Activated naive CD4-positive, alpha-beta T cell (primary cell): ENCODE data around the gene ZNF532.
"Not testable (repeated sequence)": the region's sequence is repeated elsewhere in the genome, so short reads cannot be mapped to it uniquely, and the experiment has no call there.

Experiments used
- DNase-seq, 4 experiments: peaks; one replicate each; lab custom pipeline; 2025; lab: John Stamatoyannopoulos, UW

The ZNF532 gene, protein sequence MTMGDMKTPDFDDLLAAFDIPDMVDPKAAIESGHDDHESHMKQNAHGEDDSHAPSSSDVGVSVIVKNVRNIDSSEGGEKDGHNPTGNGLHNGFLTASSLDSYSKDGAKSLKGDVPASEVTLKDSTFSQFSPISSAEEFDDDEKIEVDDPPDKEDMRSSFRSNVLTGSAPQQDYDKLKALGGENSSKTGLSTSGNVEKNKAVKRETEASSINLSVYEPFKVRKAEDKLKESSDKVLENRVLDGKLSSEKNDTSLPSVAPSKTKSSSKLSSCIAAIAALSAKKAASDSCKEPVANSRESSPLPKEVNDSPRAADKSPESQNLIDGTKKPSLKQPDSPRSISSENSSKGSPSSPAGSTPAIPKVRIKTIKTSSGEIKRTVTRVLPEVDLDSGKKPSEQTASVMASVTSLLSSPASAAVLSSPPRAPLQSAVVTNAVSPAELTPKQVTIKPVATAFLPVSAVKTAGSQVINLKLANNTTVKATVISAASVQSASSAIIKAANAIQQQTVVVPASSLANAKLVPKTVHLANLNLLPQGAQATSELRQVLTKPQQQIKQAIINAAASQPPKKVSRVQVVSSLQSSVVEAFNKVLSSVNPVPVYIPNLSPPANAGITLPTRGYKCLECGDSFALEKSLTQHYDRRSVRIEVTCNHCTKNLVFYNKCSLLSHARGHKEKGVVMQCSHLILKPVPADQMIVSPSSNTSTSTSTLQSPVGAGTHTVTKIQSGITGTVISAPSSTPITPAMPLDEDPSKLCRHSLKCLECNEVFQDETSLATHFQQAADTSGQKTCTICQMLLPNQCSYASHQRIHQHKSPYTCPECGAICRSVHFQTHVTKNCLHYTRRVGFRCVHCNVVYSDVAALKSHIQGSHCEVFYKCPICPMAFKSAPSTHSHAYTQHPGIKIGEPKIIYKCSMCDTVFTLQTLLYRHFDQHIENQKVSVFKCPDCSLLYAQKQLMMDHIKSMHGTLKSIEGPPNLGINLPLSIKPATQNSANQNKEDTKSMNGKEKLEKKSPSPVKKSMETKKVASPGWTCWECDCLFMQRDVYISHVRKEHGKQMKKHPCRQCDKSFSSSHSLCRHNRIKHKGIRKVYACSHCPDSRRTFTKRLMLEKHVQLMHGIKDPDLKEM (N-terminal part only)

DNA sequence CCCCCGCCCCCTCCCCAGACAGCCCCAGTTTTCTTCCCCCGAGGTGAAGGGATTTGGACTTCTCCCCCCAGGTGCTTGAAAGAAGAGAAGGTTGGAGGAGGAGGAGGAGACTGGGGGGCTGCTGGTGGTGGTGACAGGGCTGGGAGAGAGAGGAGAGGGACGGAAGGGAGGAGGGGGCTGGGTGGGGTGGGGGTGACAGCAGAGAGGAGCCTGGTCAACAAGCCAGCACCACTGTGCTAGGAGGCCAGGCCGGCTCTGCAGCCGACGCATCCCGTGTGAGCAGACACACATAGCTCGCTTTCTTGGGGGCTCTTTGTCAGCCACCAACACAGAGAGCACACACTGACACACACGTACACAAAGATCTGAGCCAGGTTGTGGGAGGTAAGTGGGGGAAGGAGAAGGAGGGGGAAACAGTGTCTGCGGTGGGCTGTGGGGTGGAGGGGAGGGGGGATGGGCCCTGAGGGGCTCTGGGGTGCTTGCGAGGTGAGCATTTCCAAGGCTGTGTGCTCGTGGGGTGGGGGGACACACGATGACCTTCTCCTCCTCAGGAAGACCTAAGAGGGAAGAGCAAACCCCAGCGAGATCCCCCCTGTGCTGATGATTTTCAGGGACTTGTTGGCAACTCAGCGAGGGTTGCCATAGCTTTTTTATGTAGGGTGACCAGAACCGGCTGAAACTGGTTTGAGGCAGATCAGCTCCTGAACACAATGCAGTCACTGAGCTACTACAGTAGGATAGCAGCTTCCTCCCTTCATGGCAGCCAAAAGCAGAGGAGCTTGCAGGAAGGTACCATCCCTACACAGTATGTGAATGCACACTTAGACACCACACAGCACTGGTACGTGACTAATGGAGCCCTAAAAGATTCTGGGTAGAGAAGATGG is at the start of gene ZNF532:
Gene ZNF532, plus strand, starts transcription at position 732 of the 887 bp plus-strand sequence. CDS start 53,411 bp downstream, outside the sequence.
- no peak for DNase-seq

DNA sequence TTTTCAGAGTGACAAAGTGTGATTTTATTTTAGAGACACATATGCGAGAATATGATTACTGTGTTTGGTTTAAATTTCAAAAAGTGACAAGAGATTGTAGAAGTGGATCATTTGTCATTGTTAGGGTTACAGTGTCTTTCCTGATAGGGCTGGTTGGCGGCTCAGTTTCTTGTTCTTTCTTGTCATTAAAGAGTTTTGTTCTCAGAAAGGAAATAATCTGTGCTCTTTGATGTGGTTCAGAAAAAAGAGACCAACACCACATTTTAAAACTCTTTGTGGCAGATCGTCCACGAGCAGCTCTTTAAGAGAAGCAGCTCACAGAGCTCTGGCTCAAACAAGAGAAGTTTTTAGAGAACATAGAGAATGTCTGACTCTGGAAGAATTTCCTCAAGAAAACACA is 45.6 kb upstream of the ZNF532 start:
- DNase-seq: no peak

DNA sequence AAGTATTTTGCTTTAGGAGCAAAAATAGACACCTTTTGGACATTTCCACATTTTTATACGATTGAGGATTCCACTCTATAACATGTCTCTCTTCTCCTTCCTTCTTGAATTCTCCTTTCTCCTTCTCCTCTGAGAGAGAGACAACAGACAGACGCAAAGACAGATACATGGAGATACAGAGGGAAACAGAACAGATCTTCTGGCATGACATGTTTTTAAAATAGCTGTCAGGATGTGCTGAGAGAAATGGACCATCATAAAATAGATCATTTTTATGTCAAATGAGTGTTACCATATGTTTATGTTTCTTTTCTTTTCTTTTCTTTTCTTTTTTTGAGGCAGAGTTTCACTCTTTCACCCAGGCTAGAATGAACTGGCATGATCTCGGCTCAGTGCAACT is 44.4 kb upstream of the ZNF532 start:
- DNase-seq: no peak

DNA sequence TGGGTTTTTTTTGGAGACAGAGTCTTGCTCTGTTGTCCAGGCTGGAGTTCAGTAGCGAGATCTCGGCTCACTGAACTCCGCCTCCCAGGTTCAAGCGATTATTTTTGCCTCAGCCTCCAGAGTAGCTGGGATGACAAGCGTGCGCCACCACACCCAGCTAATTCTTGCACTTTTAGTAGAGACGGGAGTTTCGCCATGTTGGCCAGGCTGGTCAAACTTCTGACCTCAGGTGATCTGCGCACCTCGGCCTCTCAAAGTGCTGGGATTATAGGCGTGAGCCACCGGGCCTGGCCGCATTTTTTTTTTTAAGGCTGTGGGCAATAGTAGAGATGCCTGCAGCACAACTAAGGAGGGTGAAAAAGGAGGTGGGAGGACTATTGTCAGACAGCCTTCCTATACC is 41.7 kb upstream of the ZNF532 start:
- DNase-seq: no peak

DNA sequence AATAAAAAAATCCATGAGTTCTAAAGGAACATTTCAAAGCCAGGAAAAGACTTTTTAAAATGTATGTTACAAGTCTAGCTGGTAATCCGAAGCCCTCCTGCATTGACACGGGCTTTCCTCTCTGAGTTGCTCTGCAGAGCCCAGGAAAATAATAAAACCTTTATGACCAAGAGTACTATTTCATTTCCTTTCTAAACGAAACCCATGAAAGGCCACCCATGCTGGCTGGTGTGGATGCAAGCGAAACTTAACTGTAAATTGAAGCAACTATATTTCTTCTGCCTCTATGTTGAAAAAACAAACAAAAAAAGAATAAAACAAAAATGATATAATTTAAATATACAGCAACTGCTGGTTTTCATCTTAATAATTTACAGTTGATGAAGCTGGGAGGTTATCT is 41.3 kb upstream of the ZNF532 start:
- DNase-seq: no peak

DNA sequence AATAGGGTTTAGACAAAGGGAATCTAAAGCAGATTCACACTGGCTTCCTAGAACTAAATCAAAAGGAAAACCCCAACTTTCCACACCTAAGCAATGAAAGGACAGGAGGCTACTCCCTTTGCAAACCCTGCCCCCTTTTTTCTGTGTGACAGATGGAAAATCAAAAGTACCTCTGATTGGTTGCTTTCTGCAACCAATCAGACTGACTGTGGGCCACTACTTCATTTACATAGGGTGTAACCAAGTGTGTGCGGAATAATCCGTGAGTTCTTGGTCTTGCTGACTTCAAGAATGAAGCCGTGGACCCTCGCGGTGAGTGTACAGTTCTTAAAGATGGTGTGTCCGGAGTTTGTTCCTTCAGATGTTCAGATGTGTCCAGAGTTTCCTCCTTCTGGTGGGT is 37.8 kb upstream of the ZNF532 start:
- DNase-seq: not testable (repeated sequence)

DNA sequence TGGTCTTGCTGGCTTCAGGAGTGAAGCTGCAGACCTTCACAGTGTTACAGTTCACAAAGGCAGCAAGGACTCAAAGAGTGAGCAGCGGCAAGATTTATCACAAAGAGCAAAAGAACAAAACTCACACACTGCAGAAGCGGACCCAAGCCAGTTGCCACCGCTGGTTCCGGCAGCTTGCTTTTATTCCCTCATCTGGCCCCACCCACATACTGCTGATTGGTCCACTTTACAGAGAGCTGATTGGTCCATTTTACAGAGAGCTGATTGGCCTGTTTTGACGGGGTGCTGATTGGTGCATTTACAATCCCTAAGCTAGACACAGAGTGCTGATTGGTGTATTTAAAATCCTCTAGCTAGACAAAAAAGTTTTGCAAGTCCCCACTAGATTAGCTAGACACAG is 37.2 kb upstream of the ZNF532 start:
- DNase-seq: no peak

DNA sequence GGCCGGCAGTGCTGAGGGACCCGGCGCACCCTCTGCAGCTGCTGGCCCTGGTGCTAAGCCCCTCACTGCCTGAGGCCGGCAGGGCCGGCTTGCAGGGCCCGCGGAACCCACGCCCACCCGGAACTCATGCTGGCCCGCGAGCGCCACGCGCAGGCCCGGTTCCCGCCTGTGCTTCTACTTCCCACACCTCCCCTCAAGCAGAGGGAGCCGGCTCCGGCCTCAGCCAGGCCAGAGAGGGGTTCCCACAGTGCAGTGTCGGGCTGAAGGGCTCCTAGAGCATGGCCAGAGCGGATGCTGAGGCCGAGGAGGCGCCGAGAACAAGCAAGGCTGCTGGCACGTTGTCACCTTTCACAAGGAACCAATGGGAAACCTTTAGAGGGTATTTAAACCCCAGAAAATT is 36.8 kb upstream of the ZNF532 start:
- no peak for DNase-seq

DNA sequence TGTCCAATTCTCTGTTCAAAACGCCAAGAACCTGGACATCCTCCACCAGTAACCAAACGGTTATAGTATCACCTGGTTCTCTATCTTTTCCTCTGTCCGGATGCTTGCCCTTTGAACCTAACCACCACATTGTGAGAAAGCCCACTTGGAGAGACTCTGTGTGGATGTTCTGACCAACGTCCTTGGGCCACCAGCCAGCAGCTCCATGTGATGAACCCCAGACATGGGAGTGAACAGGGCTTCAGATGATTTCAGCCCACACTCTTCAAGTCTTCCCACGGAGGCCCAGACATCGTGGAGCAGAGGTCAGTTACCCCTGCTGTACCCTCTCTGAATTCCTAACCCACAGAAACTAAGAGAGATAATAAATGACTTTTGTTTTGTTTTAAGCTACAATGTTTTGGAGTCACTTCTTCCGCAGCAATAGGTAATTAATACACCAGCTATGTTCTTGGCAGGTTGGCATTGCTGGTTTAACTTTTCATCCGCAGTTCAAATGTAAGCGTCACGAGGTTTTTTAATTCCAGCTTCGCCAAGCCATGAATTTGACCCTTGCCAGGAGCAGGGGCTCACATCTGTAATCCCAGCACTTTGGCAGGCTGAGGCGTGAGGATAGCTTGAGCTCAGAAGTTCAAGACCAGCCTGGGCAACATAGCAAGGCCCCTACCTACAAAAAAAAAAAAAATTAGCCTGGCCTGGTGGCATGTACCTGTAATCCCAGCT is 36.1 kb upstream of the ZNF532 start:
- DNase-seq: no peak

DNA sequence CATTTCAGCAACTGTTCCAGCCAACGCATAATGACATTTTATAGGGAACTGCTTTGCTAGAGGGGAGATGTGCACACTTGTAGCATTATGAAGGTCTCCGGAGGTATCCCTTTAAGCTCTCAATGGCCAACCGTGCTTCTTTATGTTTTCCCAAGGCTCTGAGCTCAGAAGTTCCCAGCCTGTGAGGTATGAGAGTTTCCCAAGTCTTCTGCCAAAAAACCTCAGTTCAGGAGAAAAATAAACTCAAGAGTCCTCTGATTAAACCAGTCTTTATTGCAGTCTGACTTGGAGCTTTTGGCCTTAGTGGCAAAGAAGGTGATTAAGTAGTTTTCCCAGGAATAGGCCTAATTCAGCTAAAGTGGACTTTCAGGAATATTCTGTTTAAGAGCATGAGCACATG is 35.4 kb upstream of the ZNF532 start:
- no peak for DNase-seq

DNA sequence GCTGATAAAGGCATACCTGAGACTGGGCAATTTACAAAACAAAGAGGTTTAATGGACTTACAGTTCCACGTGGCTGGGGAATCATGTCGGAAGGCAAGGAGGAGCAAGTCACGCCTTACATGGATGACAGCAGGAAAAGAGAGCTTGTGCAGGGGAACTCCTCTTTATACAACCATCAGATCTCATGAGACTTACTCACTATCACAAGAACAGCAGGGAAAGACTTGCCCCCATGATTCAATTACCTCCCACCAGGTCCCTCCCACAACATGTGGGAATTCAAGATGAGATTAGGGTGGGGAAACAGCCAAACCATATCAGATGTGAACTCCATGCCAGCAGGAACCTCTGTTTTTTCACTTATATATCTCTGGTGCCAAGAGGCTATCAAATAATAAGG is 34.8 kb upstream of the ZNF532 start:
- not testable (repeated sequence) for DNase-seq

DNA sequence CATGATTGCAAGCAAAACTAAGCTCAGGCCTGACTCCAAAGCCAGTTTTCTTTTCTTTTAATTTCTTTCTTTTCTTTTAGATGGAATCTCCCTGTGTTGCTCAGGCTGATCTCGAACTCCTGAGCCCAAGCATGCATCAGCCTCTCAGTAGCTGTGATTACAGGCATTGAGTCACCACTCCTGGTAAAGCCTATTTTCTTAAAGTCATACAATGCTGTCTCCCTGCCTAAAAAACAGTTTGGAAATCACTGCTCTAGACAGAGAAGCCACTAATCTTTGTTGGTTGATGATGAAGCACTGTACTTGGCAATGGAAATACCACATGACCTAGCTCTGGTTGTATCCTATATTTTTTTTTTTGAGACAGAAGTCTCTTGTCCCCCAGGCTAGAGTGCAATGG is 33.1 kb upstream of the ZNF532 start:
- no peak for DNase-seq

DNA sequence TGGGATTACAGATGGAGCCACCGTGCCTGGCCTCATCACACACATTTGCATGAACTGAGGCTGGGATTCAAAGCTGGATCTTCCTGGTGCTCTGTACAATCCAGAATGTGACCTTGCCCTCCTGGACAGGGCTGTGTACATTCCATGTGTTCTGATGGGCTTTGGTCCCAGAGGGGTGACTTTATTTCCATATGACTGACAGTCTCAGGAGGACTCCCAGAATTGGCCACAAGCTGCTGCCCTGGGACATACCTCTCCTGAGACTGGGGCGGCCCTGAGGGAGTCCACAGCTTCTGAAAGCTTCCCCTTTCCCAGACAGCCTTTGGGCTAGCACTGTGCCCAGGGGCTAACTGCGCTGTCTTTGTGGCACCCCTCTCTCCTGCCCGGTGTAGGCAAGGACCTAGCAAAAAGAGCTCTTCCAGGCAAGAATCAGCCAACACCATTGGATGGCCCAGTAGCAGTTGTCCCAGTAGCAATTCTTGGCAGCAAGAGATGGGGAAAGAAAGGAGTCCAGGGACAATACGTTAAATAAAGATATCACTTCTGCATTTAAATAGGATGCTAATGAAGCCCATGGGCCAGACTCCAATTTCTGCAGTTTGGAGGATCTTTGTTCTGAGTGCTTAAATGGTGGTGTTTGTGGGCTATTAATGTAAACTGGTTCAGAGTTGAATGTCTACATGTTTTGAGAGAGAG is 26.4 kb upstream of the ZNF532 start:
- no peak for DNase-seq

DNA sequence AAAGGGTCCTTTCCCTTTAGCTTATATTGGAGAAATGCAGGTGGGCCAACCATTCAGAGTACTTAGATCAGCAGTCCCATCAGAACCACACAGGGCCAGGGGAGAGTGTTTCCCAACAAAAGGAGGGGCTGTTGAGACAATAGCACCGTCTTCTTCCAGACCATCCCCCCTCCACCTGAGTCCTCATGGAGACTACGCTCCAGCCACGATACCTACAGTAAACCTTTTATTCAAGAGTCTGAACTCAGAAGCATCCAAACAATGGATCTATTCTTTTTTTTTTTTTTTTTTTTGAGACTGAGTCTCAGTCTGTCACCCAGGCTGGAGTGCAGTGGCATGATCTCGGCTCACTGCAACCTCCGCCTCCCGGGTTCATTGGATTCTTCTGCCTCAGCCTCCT is 25.7 kb upstream of the ZNF532 start:
- no peak for DNase-seq

DNA sequence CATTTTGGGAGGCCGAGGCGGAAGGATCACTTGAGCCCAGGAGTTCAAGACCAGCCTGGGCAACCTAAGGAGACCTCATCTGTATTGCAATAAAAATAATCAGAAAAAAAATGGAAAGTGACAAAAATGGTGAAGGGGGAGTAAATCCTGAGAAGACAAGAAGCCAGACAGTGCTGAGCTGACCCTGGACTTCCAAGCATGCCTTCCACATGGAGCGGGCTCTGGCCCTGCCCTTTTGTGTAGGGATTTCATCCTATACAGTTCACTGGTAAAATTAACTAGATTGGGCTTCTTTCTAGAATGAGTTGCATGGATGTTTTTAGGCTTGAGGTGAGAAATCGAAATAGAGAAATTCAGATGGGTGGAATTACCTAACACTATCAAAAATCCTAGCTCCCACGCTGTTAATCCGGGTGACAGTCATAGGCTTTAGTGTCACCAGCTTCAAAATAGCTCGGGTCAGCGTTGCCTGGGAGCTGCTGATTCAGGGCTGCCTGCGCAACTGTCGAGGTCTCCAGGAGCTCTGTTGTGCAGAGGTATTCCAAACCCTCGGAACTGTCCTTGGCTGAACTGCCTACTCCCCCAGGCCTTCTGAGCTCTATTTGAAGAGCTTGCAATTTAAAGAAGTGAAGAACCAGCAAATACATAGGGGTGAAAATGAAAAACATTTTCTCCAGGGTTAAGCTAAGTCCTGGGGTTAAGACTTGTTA is 21.5 kb upstream of the ZNF532 start:
- DNase-seq: no peak

DNA sequence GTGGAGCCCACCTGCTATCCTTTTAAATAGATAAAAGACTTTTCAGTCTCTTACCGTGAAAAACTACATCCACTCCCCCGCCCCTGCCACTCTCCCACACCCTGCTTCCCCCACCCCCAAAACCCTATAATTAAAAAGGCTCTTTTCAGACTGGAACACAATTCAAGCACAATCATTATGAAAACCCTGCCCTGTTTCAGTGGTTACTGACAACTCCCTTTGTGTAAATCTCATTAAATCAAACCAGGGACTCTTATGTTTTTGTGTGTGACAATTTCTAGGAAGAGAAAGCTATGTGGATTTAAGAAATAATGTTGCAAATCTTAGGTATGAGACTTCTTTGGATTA is 21.0 kb upstream of the ZNF532 start:
- DNase-seq: no peak

DNA sequence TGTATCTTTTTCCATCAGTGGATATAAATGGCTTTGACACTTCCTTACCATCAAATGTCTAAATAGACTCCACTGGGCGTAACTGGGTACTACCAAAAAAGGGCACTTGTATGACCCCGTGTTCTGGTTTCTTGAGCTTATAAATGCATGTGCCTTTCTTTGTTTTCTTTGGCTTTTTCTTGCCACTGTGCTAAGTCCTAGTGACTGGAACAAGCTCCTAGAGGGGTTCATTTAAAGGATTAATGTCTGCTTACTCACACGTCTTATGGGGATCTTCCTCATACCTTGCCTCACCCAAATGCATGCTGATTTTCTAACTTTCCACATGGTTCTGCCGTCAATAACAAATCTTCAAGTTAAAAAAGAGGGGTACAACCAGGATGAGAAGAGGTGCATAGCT is 19.8 kb upstream of the ZNF532 start:
- DNase-seq: no peak

DNA sequence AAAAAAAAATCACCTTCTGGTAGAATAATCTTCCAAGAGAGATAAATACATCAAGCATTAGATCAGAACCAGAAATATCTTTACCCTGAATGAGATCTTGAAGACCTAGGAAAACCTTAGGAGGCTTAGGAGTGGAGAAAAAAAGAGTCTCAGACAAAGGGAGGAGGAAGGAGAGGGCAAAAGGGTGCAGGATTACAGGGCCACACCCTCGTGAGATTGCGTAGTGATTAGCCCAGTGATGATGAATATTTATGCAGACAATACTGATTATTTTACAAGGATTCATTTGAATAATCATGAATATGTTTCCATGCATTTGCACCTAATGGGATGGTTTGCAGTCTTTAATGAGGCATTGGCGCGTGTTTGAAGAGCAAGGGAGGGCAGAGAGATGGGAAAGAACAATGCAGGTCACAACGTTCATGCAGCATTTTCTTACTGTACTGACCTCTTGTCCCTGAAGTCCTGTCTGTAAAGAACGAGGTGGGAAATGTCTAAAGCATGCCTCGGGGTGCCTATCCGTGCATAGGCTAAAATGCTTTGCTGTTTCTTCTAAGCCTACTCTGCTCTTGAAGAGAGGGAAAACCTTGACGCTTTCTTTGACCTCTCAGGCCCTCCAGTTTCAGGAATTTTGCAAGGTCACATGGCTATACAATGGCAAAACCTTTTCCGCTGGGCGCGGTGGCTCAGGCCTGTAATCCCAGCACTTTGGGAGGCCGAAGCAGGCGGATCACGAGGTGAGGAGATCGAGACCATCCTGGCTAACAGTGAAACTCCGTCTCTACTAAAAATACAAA is 18.6 kb upstream of the ZNF532 start:
- DNase-seq: no peak
